BE2C (cell line): ENCODE results near the gene SNX4. TPM values are rescaled to one million over a fixed set of nuclear protein-coding genes. Genes with fewer than 3 reads are reported as not detected.
"Not testable (repeated sequence)": the region's sequence is repeated elsewhere in the genome, so short reads cannot be mapped to it uniquely, and the experiment has no call there.

Experiments used
- DNase-seq: peaks from one replicate; pipeline ENCODE4 v3.0.0-alpha.2; 2020
- H3K27me3 ChIP-seq: fragments of 250-450 bp; sonication (Bioruptor Pico); 2 replicates; pipeline ENCODE4 v1.5.1; 2020; ENCODE audit warnings: mild to moderate bottlenecking
- H3K36me3 ChIP-seq: fragments of 250-450 bp; sonication (Bioruptor Pico); 2 replicates; pipeline ENCODE4 v1.5.1; 2020; ENCODE audit warnings: mild to moderate bottlenecking
- H3K4me1 ChIP-seq: fragments of 250-450 bp; sonication (Bioruptor Pico); 2 replicates; pipeline ENCODE4 v1.5.1; 2020
- H3K4me3 ChIP-seq: 2 replicates; pipeline ENCODE4 v1.5.1; 2011; ENCODE audit warnings: low read depth, low read length
- H3K9me3 ChIP-seq: fragments of 250-450 bp; sonication (Bioruptor Pico); 2 replicates; pipeline ENCODE4 v1.5.1; 2020
- CTCF ChIP-seq: IDR thresholded peaks from 2 replicates; pipeline ENCODE4 v1.5.1; 2012; ENCODE audit warnings: mild to moderate bottlenecking, low read depth, low read length
- polyA plus RNA-seq: library from polyadenylated mRNA; unstranded; fragments of >200 nt; gene quantifications from one replicate; pipeline ENCODE4 v1.2.1, GENCODE V29; 2012; ENCODE audit warnings: low read depth, missing spikeins; ENCODE audit not compliant: insufficient read length, insufficient read depth

Gene SNX4
- polyA plus RNA-seq, result 46.6 TPM

DNA sequence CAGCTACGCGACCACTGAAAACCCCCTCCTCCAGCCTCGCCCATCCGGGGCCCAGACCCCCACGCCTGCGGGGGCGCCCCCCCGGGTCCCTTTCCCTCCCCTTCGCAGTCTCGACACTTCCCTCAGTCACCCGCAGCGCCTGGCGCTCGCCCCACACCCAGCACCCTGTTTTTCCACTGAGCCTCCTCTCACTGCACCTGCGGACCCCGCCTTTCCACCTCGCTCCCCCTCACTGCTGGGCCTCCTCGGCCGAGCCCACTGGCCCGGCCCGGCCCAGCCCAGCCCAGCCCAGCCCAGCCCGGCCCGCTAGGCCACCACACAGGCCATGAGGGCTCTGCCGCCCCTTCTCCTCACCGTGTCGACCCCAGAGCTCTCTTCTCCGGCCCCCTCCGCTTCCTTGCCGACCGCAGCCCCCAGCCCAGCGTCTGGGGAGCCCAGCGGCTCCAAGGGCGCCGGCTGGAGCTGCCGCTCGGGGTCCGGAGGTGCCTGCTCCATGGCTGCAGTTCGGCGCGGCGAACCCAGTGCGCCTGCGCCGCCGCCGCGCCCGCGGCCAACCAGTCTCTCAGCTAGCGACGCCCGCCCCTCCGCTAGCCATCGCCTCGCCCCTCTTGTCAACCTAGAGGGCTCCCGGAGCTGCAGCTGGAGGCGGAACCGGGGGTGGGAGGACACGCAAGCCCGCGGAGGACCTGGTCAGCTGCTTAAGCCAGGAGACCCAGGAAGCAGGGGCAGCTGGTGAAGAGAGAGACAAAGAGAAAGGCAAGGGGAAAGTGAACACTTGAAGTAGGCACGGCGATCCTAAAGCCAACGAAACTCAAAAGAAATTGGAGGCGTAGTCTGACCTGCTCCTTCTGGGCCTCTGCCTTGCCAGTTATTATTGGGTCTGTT, at the start of gene SNX4:
Gene SNX4, minus strand, starts transcription at position 525 of the 885 bp plus-strand sequence. Its CDS starts 30 bp downstream, at position 495.
- no peak for TF ChIP-seq CTCF
- DNase-seq, result peak; percentile 96

DNA sequence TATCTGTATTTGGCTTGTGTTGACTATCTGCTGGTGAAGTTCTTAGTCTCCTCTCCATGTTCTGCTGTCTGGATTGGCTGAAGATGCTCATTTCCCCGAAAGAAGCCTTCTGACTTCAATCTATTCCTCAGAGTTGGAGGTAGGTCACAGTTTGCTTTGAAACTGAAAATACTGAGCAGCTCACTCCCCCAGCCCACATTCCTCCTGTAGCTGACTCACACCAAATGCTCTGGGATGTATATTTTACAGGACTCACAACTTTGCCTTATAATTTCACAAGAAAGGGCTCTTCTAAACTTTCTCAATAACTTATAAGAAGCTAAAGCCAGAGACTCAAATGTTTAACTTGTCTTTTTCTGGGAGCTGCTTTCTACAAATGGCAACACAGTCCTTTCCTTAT, 36.3 kb upstream of the SNX4 start:
- no peak overlapping the region for H3K4me3 ChIP-seq
- no peak for TF ChIP-seq CTCF
- H3K4me1 ChIP-seq, result no peaks in the 10 kb centered on the region
- H3K9me3 ChIP-seq, result no peaks in the 10 kb centered on the region
- no peak for DNase-seq
- peaks cover 4% of the 10 kb centered on the region for H3K36me3 ChIP-seq
- H3K27me3 ChIP-seq, result no peaks in the 10 kb centered on the region

More for the DNA sequence above, at the start of gene SNX4:
- H3K4me3 ChIP-seq, result peak within 1 kb of the TSS; percentile 64
- H3K36me3 ChIP-seq, result no peaks in the 10 kb centered on the region; the same call in 1 of the 2 replicates
- no peaks in the 10 kb centered on the region for H3K27me3 ChIP-seq
- H3K4me1 ChIP-seq, result no peaks in the 10 kb centered on the region
- H3K9me3 ChIP-seq, result no peaks in the 10 kb centered on the region

- DNase-seq, result no peak
- Histone ChIP-seq H3K27me3 (no peaks in the 10 kb centered on the region), H3K4me1 (no peaks in the 10 kb centered on the region), H3K36me3 (no peaks in the 10 kb centered on the region; the same call in 1 of the 2 replicates), H3K9me3 (no peaks in the 10 kb centered on the region), H3K4me3 (no peak overlapping the region)
- no peak for TF ChIP-seq CTCF
Measured at GRCh38 chr3:125552401-125552800, 32.4 kb upstream of the SNX4 start.

DNA sequence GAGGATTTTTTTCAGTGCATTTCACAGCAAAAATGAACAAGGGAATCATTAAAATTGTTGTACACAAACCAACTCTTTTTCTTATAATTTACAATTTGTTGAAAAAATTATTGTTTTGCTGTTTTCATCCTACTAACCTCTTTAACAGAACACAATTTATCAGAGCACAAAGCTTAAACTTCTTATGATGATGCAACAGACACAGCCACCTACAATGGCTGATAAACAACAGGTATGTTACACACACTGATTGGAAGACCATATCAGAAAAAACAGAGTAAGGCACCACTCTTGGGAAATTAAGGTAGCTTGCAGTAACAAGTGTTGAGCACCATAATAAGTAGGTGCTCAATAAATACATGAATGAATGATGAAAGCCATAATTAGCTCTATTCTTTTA, 8.9 kb upstream of the SNX4 start:
- no peaks in the 10 kb centered on the region for H3K4me1 ChIP-seq
- H3K9me3 ChIP-seq, result no peaks in the 10 kb centered on the region
- H3K36me3 ChIP-seq, result peaks cover 4% of the 10 kb centered on the region
- no peak overlapping the region for H3K4me3 ChIP-seq
- TF ChIP-seq CTCF, result no peak
- DNase-seq, result no peak
- H3K27me3 ChIP-seq, result no peaks in the 10 kb centered on the region

DNA sequence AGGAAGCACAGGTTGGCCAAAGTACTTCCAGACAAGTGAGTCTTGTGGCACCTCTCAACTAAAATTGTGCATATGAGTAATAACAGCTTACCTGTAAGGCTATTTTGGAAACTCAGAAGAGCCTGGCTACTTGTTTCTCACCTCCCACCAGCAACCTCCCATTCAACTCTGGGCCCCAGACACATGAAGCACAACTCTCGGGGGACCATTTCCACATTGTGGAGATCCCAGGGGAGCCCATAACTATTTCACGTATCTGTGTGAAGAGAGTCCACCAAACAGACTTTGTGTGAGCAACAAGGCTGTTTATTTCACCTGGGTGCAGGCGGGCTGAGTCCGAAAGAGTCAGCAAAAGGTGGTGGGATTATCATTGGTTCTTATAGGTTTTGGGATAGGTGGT, 5.2 kb upstream of the SNX4 start:
- no peak for TF ChIP-seq CTCF
- no peak for DNase-seq
- H3K9me3 ChIP-seq, result no peaks in the 10 kb centered on the region
- H3K36me3 ChIP-seq, result peaks cover 3% of the 10 kb centered on the region
- H3K27me3 ChIP-seq, result no peaks in the 10 kb centered on the region
- no peak overlapping the region for H3K4me3 ChIP-seq
- no peaks in the 10 kb centered on the region for H3K4me1 ChIP-seq

DNA sequence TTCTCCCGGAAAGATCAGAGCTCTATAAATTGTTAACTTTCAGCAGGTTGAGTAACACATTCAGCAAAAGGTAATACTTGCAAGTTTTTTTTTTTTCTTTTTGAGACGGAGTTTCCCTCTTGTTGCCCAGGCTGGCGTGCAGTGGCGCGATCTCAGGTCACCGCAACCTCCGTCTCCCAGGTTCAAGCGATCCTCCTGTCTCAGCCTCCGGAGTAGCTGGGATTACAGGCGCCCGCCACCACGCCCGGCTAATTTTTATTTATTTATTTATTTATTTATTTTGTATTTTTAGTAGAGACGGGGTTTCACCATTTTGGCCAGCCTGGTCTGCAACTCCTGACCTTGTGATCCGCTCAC, 539 bp upstream of the SNX4 start:
- DNase-seq, H3K9me3 ChIP-seq, H3K4me1 ChIP-seq, H3K27me3 ChIP-seq, H3K36me3 ChIP-seq: not testable (repeated sequence)
- H3K4me3 ChIP-seq, result peak overlapping the region; percentile 64
